Astrocyte (in vitro differentiated cells and primary cell): Measurements from ENCODE around the gene CPED1.

Experiments
- CTCF ChIP-seq: IDR thresholded peaks from 2 replicates; pipeline ENCODE4 v1.5.1; 2011; ENCODE audit warnings: low read depth, mild to moderate bottlenecking, inconsistent platforms, low read length, moderate library complexity; ENCODE audit not compliant: insufficient read depth
- EZH2 ChIP-seq: IDR thresholded peaks from 2 replicates; pipeline ENCODE4 v1.6.1; 2012; ENCODE audit warnings: mild to moderate bottlenecking, low read length, inconsistent platforms; ENCODE audit not compliant: insufficient read depth

DNA sequence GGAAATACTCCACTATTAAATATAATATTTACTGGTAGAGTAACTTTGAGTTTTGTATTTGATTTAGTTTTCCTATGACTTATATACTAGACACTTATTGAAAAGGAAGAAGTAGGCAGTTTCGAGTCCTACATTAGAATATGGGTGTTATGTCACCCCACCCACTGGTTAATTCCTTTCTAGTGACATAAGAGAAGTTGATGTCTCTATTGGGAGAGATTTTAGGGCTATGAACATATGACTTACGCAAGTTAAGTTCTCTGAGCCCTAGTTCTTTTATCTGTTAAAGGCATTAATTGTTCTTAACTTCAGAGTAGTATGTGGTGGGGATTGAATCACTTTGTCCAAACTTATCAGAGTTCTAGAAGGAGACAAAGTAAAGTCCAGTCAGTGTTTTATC is 30.5 kb downstream of the CPED1 start:
- TF ChIP-seq CTCF = no peak
- no peak for TF ChIP-seq EZH2
